Activated naive CD8-positive, alpha-beta T cell treated with anti-CD3 and anti-CD28 coated beads, Interleukin-2, amount 10 ng/mL, durations not matched to agents 7 days and 5 days (primary cell): ENCODE data around the gene MOB4. TPM values are rescaled to one million over a fixed set of nuclear protein-coding genes. Genes with fewer than 3 reads are reported as not detected.

Experiments
- ATAC-seq: fragments of 150-1000 bp; cut with Tn5 transposase; one replicate; pipeline ENCODE4 v1.10.0; 2021; ENCODE audit warnings: low read depth, moderate library complexity
- POLR2A ChIA-PET: fragments of 350-600 bp; sonication (Branson Sonifier 250); formaldehyde crosslinking; loops from one replicate; lab custom pipeline; 2021; ENCODE audit warnings: antibody characterized with exemption; lab: Charles Lee
- DNase-seq: peaks from one replicate; pipeline ENCODE4 v3.0.0; 2021
- H3K27ac Mint-ChIP-seq: one replicate; pipeline ENCODE4 v1.8.0; 2022; ENCODE audit warnings: mild to moderate bottlenecking, mixed read lengths
- H3K27me3 Mint-ChIP-seq: one replicate; pipeline ENCODE4 v1.8.0; 2022; ENCODE audit warnings: mild to moderate bottlenecking, moderate library complexity, mixed read lengths
- H3K36me3 Mint-ChIP-seq: one replicate; pipeline ENCODE4 v1.8.0; 2021; ENCODE audit warnings: mild to moderate bottlenecking, mixed read lengths
- H3K4me1 Mint-ChIP-seq: one replicate; pipeline ENCODE4 v1.8.0; 2021; ENCODE audit warnings: mixed read lengths
- H3K4me3 Mint-ChIP-seq: one replicate; pipeline ENCODE4 v1.8.0; 2022; ENCODE audit warnings: mild to moderate bottlenecking, moderate library complexity, mixed read lengths
- H3K9me3 Mint-ChIP-seq: one replicate; pipeline ENCODE4 v1.8.0; 2021; ENCODE audit warnings: mixed read lengths
- total RNA-seq, 2 experiments: library from RNA; stranded (reverse); gene quantifications; one replicate each; pipeline ENCODE4 v1.2.3, GENCODE V29; 2021

Gene MOB4
- total RNA-seq, 2 experiments from 2014 or later: 17.2 to 18.1 TPM

DNA sequence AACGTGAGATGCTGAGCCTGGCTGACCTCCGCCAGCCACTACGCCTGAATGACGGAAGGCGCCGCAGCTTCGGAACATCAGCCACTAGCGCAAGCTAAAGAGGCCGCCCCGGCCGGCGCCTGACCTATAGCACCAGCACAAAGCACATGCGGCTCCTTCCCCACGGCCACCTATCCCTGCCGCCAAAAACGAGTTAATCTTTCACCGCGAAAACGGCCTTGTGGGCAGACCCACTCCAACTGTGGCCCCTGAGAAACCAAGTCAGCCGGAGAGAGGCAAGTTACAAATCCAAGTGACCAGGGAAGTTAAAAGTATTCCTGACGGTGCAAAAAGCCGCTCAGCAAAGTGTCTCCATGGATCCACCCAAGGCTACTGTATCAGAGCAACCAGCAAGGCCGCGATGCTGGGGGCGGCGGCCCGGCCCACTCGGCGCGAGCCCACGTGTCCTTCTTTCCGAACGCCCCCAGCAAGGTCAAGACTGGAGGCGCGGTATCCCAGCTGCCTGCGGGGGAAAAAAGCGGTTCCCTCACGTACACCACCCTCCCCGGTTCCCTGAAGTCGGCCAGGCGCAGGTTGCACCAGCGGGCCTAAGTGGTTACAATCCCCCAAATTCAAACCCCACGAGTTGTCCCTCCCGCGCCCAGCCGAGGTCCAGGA is 16.8 kb upstream of the MOB4 start:
- POLR2A ChIA-PET: interaction anchor here (0.6 to 5.1 kb wide), 16 partner anchors 9 to 1328 kb away, joined by 3 to 121 read pairs (median 4); partner anchors contain the start of genes COQ10B, MARS2, MOB4 and SF3B1
- H3K27ac Mint-ChIP-seq: peak overlapping the region; percentile 97
- no peaks in the 10 kb centered on the region for H3K9me3 Mint-ChIP-seq
- H3K36me3 Mint-ChIP-seq: peaks cover 43% of the 10 kb centered on the region
- DNase-seq (peak; percentile 70), ATAC-seq (peak; percentile 7)
- peak overlapping the region; percentile 91 for H3K4me3 Mint-ChIP-seq
- no peaks in the 10 kb centered on the region for H3K27me3 Mint-ChIP-seq
- H3K4me1 Mint-ChIP-seq: peaks cover 45% of the 10 kb centered on the region

DNA sequence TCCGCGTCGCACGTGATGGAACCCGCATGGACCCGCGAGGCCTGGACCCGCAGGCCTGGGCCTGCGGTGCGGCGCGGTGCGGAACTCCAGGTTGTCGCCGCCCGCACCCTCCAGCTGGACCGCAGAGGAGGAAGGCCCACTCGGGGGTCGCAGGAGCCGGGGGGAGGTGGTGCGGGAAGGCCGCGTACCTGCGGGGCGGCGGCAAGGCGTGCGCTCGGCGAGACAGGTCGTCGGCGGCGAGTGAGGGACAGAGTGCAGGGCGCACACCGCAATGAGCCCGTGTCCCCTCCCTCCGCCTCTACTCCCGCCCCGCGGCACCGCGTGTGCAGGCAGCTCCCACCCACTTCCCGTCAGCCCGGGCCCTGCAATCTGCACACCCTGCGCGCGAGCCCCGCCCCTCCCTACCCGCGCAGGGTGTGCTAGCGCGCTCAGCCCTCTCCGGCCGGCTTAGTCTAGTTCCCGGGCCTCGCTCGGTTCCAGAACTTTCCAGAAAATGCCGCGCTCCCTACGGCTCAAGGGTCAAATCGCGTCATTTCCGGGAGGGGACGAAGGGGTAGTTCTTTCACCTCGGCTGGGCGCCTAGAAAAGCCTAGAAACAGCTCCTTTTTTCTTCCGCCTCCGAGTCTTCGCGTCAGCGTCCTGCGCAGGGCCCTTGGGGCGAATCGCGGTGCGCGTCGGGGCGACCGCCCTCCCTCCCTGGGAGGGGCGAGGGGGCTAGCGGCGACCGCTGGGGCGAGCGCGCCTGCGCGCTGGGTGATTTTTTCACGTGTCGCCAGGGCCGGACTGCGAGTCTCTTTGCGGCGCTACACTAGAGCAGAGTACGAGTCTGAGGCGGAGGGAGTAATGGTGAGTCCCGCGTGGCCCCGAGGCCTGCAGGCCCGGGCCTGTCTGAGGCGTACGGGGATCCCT is 16.0 kb upstream of the MOB4 start, which contains the start of the genes HSPD1 and HSPE1:
Gene HSPD1, minus strand, starts transcription at position 247 of the 909 bp plus-strand sequence. CDS start 992 bp downstream, outside the sequence.
Gene HSPE1, plus strand, starts transcription at position 786 of the 909 bp plus-strand sequence. Its CDS starts 58 bp downstream, at position 844.
- no peaks in the 10 kb centered on the region for H3K9me3 Mint-ChIP-seq
- peak within 1 kb of the TSS; percentile 97 for H3K27ac Mint-ChIP-seq
- peak; percentile 84 for ATAC-seq
- peaks cover 41% of the 10 kb centered on the region for H3K4me1 Mint-ChIP-seq
- no peaks in the 10 kb centered on the region for H3K27me3 Mint-ChIP-seq
- H3K36me3 Mint-ChIP-seq: peaks cover 41% of the 10 kb centered on the region
- H3K4me3 Mint-ChIP-seq: peak within 1 kb of the TSS; percentile 91
- POLR2A ChIA-PET: interaction anchor here (0.6 to 5.1 kb wide), 18 partner anchors 8 to 1329 kb away, joined by 3 to 121 read pairs (median 4); partner anchors contain the start of genes COQ10B, MARS2, MOB4 and SF3B1
- DNase-seq: peak; percentile 96

DNA sequence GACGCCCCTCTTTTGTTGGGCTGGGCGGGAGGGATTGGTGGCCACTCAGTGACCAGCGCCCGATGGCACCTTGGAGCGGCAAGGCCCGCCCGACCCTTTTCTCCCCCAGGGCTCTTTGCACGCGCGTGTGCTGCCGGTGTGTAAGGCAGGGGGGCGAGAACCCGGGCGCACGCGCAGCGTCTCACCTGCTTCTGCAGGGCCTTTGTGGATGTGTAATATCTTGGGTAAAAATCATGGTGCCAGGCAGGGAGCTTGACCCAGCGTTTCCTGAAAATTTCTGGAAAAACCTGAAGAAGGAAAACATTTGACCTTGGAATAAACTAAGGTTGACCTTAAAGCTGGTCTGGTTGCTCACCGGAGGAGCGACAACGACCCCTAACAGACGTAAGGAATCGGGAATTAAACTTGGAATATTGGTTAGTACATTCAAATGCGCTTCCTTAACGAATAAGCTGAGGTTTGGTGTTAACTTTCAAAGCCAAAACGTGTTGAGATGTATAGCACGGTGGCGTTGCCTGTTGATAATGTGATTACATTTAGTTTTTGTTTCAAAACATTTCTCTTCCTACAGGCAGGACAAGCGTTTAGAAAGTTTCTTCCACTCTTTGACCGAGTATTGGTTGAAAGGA is 15.2 kb upstream of the MOB4 start:
- H3K4me1 Mint-ChIP-seq: peaks cover 38% of the 10 kb centered on the region
- H3K27me3 Mint-ChIP-seq: no peaks in the 10 kb centered on the region
- peak overlapping the region; percentile 91 for H3K4me3 Mint-ChIP-seq
- no peaks in the 10 kb centered on the region for H3K9me3 Mint-ChIP-seq
- peaks cover 38% of the 10 kb centered on the region for H3K36me3 Mint-ChIP-seq
- peak overlapping the region; percentile 97 for H3K27ac Mint-ChIP-seq
- DNase-seq: no peak
- ATAC-seq: peak; percentile 2
- POLR2A ChIA-PET: interaction anchor here (2.5 to 5.1 kb wide), 5 partner anchors 10 to 205 kb away, joined by 11 to 121 read pairs (median 32); partner anchors contain the start of genes COQ10B, MARS2, MOB4 and SF3B1

DNA sequence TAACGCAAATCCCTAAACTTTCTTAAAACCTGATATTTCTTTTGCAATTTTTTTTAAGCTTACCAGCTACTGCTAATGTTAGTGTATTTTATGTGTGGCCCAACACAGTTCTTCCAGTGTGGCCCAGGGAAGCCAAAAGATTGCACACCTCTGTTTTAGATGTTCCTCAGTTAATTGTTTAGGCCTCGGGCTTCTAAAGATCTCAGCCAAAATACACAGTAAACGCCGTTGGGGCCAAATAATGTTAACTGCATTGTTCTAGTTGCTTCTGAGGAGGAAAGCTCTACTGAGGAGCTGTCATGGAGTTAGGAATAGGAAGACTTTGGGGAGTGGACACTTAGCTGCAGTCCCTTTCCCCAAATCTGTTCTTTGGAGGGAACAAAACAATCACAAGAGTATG is 13.7 kb upstream of the MOB4 start:
- no peak for DNase-seq
- POLR2A ChIA-PET: interaction anchor here (1.2 to 5.1 kb wide), 2 partner anchors 11 to 13 kb away, joined by 4 to 121 read pairs; partner anchors contain the start of gene MOB4
- ATAC-seq: no peak
- Mint-ChIP-seq H3K9me3 (no peaks in the 10 kb centered on the region), H3K4me1 (peaks cover 22% of the 10 kb centered on the region), H3K27me3 (no peaks in the 10 kb centered on the region), H3K36me3 (peaks cover 23% of the 10 kb centered on the region), H3K27ac (peak overlapping the region; percentile 63), H3K4me3 (peak overlapping the region; percentile 91)

DNA sequence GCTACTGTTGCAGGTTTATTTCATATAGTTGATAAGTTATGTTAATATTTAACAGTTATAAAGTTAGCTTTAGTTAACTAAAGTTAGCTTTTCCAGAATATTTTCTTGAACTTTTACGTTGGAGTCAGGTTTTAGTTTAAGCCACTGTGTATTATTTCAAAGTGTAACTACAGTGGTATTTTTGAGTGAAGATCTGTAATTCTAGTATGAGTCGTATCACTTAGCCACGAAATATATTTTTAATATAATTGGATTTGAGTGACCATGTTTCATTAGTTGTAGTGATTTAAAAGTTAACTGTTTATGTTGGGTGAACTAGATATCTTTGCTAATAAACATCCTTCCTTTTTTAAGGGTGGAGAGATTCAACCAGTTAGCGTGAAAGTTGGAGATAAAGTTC is 13.2 kb upstream of the MOB4 start:
- DNase-seq (no peak), ATAC-seq (no peak)
- POLR2A ChIA-PET: interaction anchor here (1.2 to 5.1 kb wide), 2 partner anchors 11 to 12 kb away, joined by 4 to 121 read pairs; partner anchors contain the start of gene MOB4
- Mint-ChIP-seq H3K36me3 (peaks cover 20% of the 10 kb centered on the region), H3K9me3 (no peaks in the 10 kb centered on the region), H3K27ac (no peak overlapping the region), H3K4me3 (peak overlapping the region; percentile 91), H3K27me3 (no peaks in the 10 kb centered on the region), H3K4me1 (peaks cover 17% of the 10 kb centered on the region)

DNA sequence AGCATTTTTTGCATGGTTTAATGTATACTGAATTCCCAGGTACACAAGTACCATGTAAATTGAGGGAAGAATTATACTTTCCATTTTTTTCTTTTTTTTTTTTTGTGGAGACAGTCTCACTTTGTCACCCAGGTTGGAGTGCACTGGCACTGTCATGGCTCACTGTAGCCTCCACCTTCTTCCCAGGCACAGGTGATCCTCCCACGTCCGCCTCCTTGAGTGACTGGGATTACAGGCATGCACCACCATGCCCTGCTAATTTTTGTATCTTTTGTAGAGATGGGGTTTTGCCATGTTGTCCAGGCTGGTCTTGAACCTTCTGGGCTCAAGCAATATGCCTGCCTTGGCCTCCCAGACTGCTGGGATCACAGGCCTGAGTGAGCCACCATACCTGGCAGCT is 11.9 kb upstream of the MOB4 start:
- Mint-ChIP-seq H3K27ac (no peak overlapping the region), H3K27me3 (no peaks in the 10 kb centered on the region), H3K4me3 (no peak overlapping the region), H3K4me1 (peaks cover 10% of the 10 kb centered on the region), H3K36me3 (peaks cover 14% of the 10 kb centered on the region), H3K9me3 (no peaks in the 10 kb centered on the region)
- DNase-seq (no peak), ATAC-seq (no peak)
- POLR2A ChIA-PET: interaction anchor here (1.8 kb wide), 1 partner anchor 12 kb away, joined by 11 read pairs; the partner anchor contains the start of gene MOB4

DNA sequence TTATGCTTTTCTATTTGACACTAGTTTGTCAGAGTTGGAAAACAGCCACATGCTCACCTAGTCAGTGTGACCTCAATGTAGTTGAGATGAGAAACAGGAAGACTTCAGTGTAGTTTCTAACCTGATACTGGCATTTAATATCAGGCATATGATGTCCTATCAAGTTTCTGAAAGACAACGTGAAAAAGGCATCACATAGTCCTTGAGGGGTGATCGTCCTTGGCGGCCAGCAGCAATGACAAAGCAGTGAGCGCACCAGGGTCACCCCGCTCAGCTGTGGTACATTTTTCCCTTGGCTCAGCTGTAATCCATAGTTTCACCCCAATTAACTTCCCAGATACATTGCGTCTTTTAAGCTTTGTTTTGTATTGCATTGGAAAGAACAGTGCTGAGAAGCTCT is 11.4 kb upstream of the MOB4 start:
- Mint-ChIP-seq H3K27ac (no peak overlapping the region), H3K4me1 (peaks cover 10% of the 10 kb centered on the region), H3K4me3 (no peak overlapping the region), H3K27me3 (no peaks in the 10 kb centered on the region), H3K9me3 (no peaks in the 10 kb centered on the region), H3K36me3 (peaks cover 14% of the 10 kb centered on the region)
- ATAC-seq: no peak
- no peak for DNase-seq
- POLR2A ChIA-PET: interaction anchor here (1.8 kb wide), 1 partner anchor 12 kb away, joined by 11 read pairs; the partner anchor contains the start of gene MOB4

DNA sequence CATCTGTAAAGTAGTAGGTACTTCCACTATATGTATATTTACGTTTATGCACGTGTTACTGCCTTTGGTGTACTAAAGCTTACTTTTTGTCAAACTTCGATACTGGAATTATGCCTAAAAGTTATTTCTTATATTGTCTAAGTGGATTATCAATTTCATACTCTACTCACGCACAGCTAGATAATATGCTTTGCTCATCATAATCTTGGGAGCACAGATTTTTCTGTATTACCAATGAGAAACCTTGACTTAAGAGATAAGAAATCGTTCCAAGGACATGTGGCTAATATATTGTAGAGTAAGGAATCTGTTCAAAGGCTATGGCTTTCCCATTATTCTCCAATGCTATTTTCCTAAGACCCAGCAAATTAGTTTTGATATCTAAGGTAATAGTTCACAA is 9.2 kb upstream of the MOB4 start:
- Mint-ChIP-seq H3K4me3 (no peak overlapping the region), H3K4me1 (peaks cover 8% of the 10 kb centered on the region), H3K27ac (no peak overlapping the region), H3K9me3 (no peaks in the 10 kb centered on the region), H3K27me3 (no peaks in the 10 kb centered on the region), H3K36me3 (peaks cover 13% of the 10 kb centered on the region)
- DNase-seq: no peak
- POLR2A ChIA-PET: interaction anchor here (1.2 kb wide), 1 partner anchor 10 kb away, joined by 3 read pairs; no protein-coding TSS in a partner anchor
- no peak for ATAC-seq

DNA sequence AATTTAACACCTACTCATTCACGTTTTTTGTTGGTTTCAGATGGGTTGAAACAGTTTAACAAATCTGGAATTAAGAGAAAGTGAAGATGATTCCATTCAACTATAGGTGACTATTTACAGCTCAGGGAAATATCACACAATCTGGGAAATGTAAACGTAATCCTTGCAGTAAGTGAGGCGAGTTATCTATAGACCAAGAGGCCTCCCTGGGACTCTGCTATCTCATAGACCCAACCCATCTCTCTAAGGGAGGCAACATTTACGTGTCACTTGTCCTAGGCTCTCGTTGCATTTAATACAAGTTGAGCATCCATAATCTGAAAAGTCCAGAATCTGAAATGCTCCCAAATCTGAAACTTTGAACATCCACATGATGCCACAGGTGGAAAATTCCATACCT is 2.0 kb upstream of the MOB4 start:
- DNase-seq (no peak), ATAC-seq (no peak)
- H3K36me3 Mint-ChIP-seq: peaks cover 3% of the 10 kb centered on the region
- no peak overlapping the region for H3K27ac Mint-ChIP-seq
- H3K9me3 Mint-ChIP-seq: no peaks in the 10 kb centered on the region
- H3K27me3 Mint-ChIP-seq: no peaks in the 10 kb centered on the region
- POLR2A ChIA-PET: interaction anchor here (1.0 to 6.7 kb wide), 2 partner anchors 9 to 14 kb away, joined by 3 to 121 read pairs; partner anchors contain the start of genes HSPD1 and HSPE1
- H3K4me1 Mint-ChIP-seq: peaks cover 14% of the 10 kb centered on the region
- H3K4me3 Mint-ChIP-seq: no peak overlapping the region

DNA sequence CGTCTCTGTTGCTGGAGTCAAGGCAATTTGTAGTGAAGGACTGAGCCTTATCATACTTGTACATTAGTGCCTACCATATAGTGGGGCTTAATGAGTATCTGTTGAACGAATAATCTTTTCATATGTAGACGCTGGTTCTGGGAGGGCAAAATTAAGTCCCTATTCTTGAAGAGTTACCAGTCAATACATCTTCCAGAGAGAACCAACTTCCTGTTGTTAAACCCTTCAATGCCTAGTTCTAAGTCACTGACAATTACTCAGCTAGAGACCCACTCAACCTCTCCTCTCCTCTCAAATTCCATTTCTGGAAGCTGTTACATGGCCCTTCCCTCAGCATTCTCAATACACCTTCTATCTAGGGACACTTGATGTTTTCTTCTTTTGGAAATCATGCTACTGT is 1.1 kb upstream of the MOB4 start:
- ATAC-seq: no peak
- DNase-seq: no peak
- Mint-ChIP-seq H3K36me3 (peaks cover 8% of the 10 kb centered on the region), H3K27me3 (no peaks in the 10 kb centered on the region), H3K4me3 (peak overlapping the region; percentile 91), H3K4me1 (peaks cover 18% of the 10 kb centered on the region), H3K9me3 (no peaks in the 10 kb centered on the region), H3K27ac (peak overlapping the region; percentile 85)
- POLR2A ChIA-PET: interaction anchor here (1.0 to 6.7 kb wide), 7 partner anchors 10 to 715 kb away, joined by 4 to 121 read pairs (median 12); partner anchors contain the start of genes COQ10B, GTF3C3, HSPD1 and HSPE1

DNA sequence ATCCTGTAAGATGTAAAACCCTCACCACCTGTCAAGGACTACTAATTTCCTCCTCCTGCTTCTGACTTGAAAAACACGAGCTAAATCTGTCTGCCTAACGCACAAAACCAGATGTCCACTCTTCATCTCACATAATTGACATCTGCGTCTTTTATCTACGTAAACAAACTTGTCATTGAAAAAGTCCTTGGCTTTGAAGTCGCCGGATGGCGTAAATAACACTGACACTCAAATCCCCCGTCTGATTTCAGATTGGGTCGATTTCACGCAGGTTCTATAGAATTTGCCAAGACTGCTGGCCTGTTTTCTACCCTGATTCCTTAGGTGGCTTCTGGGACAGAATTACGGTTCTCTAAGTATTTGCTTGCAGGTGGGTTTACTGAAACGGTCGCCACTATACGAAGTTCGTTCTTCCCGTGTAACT is 539 bp upstream of the MOB4 start:
- Mint-ChIP-seq H3K27me3 (no peaks in the 10 kb centered on the region), H3K27ac (peak overlapping the region; percentile 85), H3K9me3 (peaks cover under 1% of the 10 kb centered on the region), H3K4me1 (peaks cover 18% of the 10 kb centered on the region), H3K36me3 (peaks cover 12% of the 10 kb centered on the region), H3K4me3 (peak overlapping the region; percentile 91)
- ATAC-seq (peak; percentile 13), DNase-seq (no peak)
- POLR2A ChIA-PET: interaction anchor here (1.0 to 6.7 kb wide), 10 partner anchors 10 to 716 kb away, joined by 4 to 121 read pairs (median 11); partner anchors contain the start of genes COQ10B, GTF3C3, HSPD1 and HSPE1

DNA sequence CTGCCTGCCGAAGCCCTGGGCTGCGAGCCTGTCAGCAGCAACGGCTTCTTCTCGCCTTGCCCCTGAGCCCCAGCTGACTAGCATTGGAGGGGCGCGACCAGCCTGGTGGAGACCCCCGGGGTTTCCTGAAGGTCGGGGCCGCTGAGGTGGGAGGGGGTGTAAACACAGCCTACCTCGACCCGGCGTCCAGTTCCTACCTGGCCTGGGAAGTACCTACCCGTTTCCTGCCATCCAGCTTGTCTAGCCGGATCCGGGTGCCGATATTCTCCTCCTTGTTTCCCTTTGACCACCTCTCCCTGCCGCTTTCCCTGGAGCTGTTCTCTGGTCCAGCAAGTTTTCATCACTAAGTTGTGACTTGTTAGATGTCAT is 511 bp downstream of the MOB4 start:
- POLR2A ChIA-PET: interaction anchor here (1.0 to 6.7 kb wide), 11 partner anchors 9 to 717 kb away, joined by 3 to 121 read pairs (median 11); partner anchors contain the start of genes COQ10B, GTF3C3, HSPD1 and HSPE1
- no peak for ATAC-seq
- Mint-ChIP-seq H3K9me3 (peaks cover 7% of the 10 kb centered on the region), H3K27ac (peak overlapping the region; percentile 85), H3K4me3 (peak overlapping the region; percentile 91), H3K4me1 (peaks cover 18% of the 10 kb centered on the region), H3K27me3 (no peaks in the 10 kb centered on the region), H3K36me3 (peaks cover 21% of the 10 kb centered on the region)
- no peak for DNase-seq
